Adrenal gland (tissue), 12 donors: ENCODE data around the gene CABP1. TPM values are rescaled to one million over a fixed set of nuclear protein-coding genes. Genes with fewer than 3 reads are reported as not detected.

Experiments used
- polyA plus RNA-seq, 3 donors: library from polyadenylated mRNA; stranded (reverse); fragments of 200-250 nt in 2 of 3; fragments of 350-450 nt in 1 of 3; fragmentation: Illumina TruSeq in 1 of 3; extraction: RNeasy Lipid Tissue Mini Kit (QIAGEN cat#74804) in 1 of 3; gene quantifications; one replicate each; pipeline ENCODE4 v1.2.3, GENCODE V29; 2013 to 2014
- total RNA-seq, 9 donors: library from RNA; depleted of rRNA in 4 of 9; stranded (reverse); fragments of >200 nt in 4 of 9; fragments of 120-200 nt in 1 of 9; fragmentation: NEBNext Ultra II Directional in 1 of 9; extraction: Animal tissue kit (Norgen Biotek cat#: 25700) in 1 of 9; gene quantifications; one replicate each; pipeline versions ENCODE4 v1.1.0 to v1.2.4, GENCODE V29; 2013 to 2023
- donor health status: healthy with polysubstance abuse.
- donor health status: Bipolar disorder and iron deficiency.
- donor health status: DM: yes; HTN: yes; CAD: no.
- donor health status: DM: no; HTN: no; CAD: no.
- donor health status: DM: no; HTN: no; CAD: no.
- donor health status: DM: yes; HTN: yes; CAD: no.

The CABP1 gene
- total and polyA plus RNA-seq, 12 donors, result 0.42 to 5.1 (median 2.3) TPM; not detected in 1

Other genes starting within 250 kb of the CABP1 start
- 1,000 to 10,000 TPM in 1 of 9 donors, 100 to 1,000 TPM in 8; 378 to 1,017 (median 716) TPM for gene COX6A1, start 202.5 kb upstream of the CABP1 start, total RNA-seq
- 1,000 to 10,000 TPM in 1 of 3 donors, 100 to 1,000 TPM in 2; 504 to 1,577 (median 661) TPM for gene COX6A1, start 202.5 kb upstream of the CABP1 start, polyA plus RNA-seq
- gene TRIAP1, start 194.2 kb upstream of the CABP1 start, total RNA-seq, result 10 to 100 TPM in 8 of 9 donors, 1 to 10 TPM in 1; 8.2 to 53.5 (median 19.9) TPM
- 10 to 100 TPM; 19.2 to 35.6 (median 19.9) TPM for gene TRIAP1, start 194.2 kb upstream of the CABP1 start, polyA plus RNA-seq
- 10 to 100 TPM; 21.9 to 43.6 (median 32.4) TPM for gene GATC, start 194.2 kb upstream of the CABP1 start, total RNA-seq
- gene GATC, start 194.2 kb upstream of the CABP1 start, polyA plus RNA-seq, result 10 to 100 TPM in 1 of 3 donors, 1 to 10 TPM in 2; 9.0 to 29.8 (median 9.3) TPM
- gene SRSF9, start 170.9 kb upstream of the CABP1 start, total RNA-seq, result 100 to 1,000 TPM in 6 of 9 donors, 10 to 100 TPM in 3; 55.5 to 206 (median 179) TPM
- 100 to 1,000 TPM in 1 of 3 donors, 10 to 100 TPM in 2; 62.5 to 123 (median 75.4) TPM for gene SRSF9, start 170.9 kb upstream of the CABP1 start, polyA plus RNA-seq
- 100 to 1,000 TPM; 168 to 463 (median 304) TPM for gene DYNLL1, start 144.5 kb upstream of the CABP1 start, total RNA-seq
- 100 to 1,000 TPM; 301 to 378 (median 335) TPM for gene DYNLL1, start 144.5 kb upstream of the CABP1 start, polyA plus RNA-seq
- gene COQ5, start 111.5 kb upstream of the CABP1 start, total RNA-seq, result 10 to 100 TPM; 24.9 to 74.4 (median 34.9) TPM
- gene COQ5, start 111.5 kb upstream of the CABP1 start, polyA plus RNA-seq, result 10 to 100 TPM; 31.9 to 46.6 (median 34.2) TPM
- gene RNF10, start 106.3 kb upstream of the CABP1 start, total RNA-seq, result 100 to 1,000 TPM in 8 of 9 donors, 10 to 100 TPM in 1; 99.9 to 366 (median 237) TPM
- 100 to 1,000 TPM; 194 to 741 (median 572) TPM for gene RNF10, start 106.3 kb upstream of the CABP1 start, polyA plus RNA-seq
- gene POP5, start 59.2 kb upstream of the CABP1 start, total RNA-seq, result 10 to 100 TPM; 31.4 to 92.4 (median 65.0) TPM
- gene POP5, start 59.2 kb upstream of the CABP1 start, polyA plus RNA-seq, result 100 to 1,000 TPM in 2 of 3 donors, 10 to 100 TPM in 1; 69.0 to 158 (median 116) TPM
- gene MLEC, start 46.5 kb downstream of the CABP1 start, total RNA-seq, result 100 to 1,000 TPM; 210 to 555 (median 285) TPM
- 100 to 1,000 TPM in 1 of 3 donors, 10 to 100 TPM in 2; 68.3 to 286 (median 90.0) TPM for gene MLEC, start 46.5 kb downstream of the CABP1 start, polyA plus RNA-seq
- 10 to 100 TPM; 21.5 to 97.5 (median 66.2) TPM for gene UNC119B, start 69.8 kb downstream of the CABP1 start, total RNA-seq
- gene UNC119B, start 69.8 kb downstream of the CABP1 start, polyA plus RNA-seq, result 10 to 100 TPM; 14.0 to 43.9 (median 17.9) TPM
- 100 to 1,000 TPM in 4 of 9 donors, 10 to 100 TPM in 5; 54.9 to 179 (median 94.1) TPM for gene ACADS, start 85.2 kb downstream of the CABP1 start, total RNA-seq
- gene ACADS, start 85.2 kb downstream of the CABP1 start, polyA plus RNA-seq, result 10 to 100 TPM in 2 of 3 donors, 1 to 10 TPM in 1; 6.2 to 68.4 (median 53.9) TPM